Body of pancreas (tissue), 4 donors: Measurements from ENCODE around the gene PRX.

Experiments
- CTCF ChIP-seq, 7 experiments: fragments of 450-650 bp in 4 of 7; fragments of 200-600 bp in 3 of 7; sonication (generic) in 3 of 7; IDR thresholded peaks; one replicate each; pipeline ENCODE4 v1.5.1; 2016 to 2019; ENCODE audit warnings: antibody characterized with exemption in 7 of 7
- POLR2A ChIP-seq, 3 donors: fragments of 450-650 bp; IDR thresholded peaks; one replicate each; pipeline ENCODE4 v1.6.1; 2016; ENCODE audit warnings: antibody characterized with exemption in 3 of 3, mild to moderate bottlenecking in 2 of 3

GRCh38 chr19:40400559-40400958, 12.6 kb downstream of the PRX start:
- no peak for TF ChIP-seq CTCF (IDR thresholded peaks at IDR 0.05)
- TF ChIP-seq POLR2A (IDR thresholded peaks at IDR 0.05): no peak
